Neuronal stem cell (in vitro differentiated cells): ENCODE results near the gene PLCL1.

Experiments
- DNase-seq: peaks from one replicate; pipeline ENCODE4 v3.0.0-alpha.2; 2013; ENCODE audit warnings: low spot score
- H2AFZ ChIP-seq: one replicate; pipeline ENCODE4 v1.6.1; 2013; ENCODE audit warnings: mild to moderate bottlenecking, low read length, inconsistent platforms
- H2AK5ac ChIP-seq: 2 replicates; pipeline ENCODE4 v1.6.1; 2013; ENCODE audit warnings: low read depth, mild to moderate bottlenecking, inconsistent platforms, low read length, moderate library complexity, mixed read lengths
- H2BK120ac ChIP-seq: 2 replicates; pipeline ENCODE4 v1.6.1; 2013; ENCODE audit warnings: low read depth, mild to moderate bottlenecking, inconsistent platforms, low read length, moderate library complexity, mixed read lengths
- H2BK12ac ChIP-seq: one replicate; pipeline ENCODE4 v1.6.1; 2013; ENCODE audit warnings: low read length, inconsistent platforms
- H2BK15ac ChIP-seq: 2 replicates; pipeline ENCODE4 v1.6.1; 2013; ENCODE audit warnings: mild to moderate bottlenecking, low read length, inconsistent platforms, mixed read lengths
- H2BK5ac ChIP-seq: one replicate; pipeline ENCODE4 v1.6.1; 2013; ENCODE audit warnings: inconsistent platforms, mild to moderate bottlenecking, low read length, moderate library complexity
- H3K14ac ChIP-seq: one replicate; pipeline ENCODE4 v1.6.1; 2013; ENCODE audit warnings: low read length, inconsistent platforms
- H3K18ac ChIP-seq: 2 replicates; pipeline ENCODE4 v1.6.1; 2013; ENCODE audit warnings: low read length, inconsistent platforms
- H3K23ac ChIP-seq: 2 replicates; pipeline ENCODE4 v1.6.1; 2013; ENCODE audit warnings: low read depth, mild to moderate bottlenecking, mixed read lengths, low read length, inconsistent platforms; ENCODE audit not compliant: poor library complexity
- H3K27ac ChIP-seq: replicated peaks from 3 replicates; pipeline ENCODE4 v1.5.1; 2013; ENCODE audit warnings: low read length, inconsistent platforms
- H3K27me3 ChIP-seq, 3 experiments: 2 replicates each; pipeline ENCODE4 v1.6.1; 2013; ENCODE audit warnings: low read length in 3 of 3, mild to moderate bottlenecking in 2 of 3, inconsistent platforms in 1 of 3, low read depth in 1 of 3, mixed read lengths in 1 of 3, moderate library complexity in 1 of 3; ENCODE audit not compliant: control insufficient read depth in 3 of 3, insufficient read depth in 3 of 3
- H3K36me3 ChIP-seq, 2 donors: replicated peaks in 1 of 2; 2 replicates each; pipeline ENCODE4 v1.6.1; 2013; ENCODE audit warnings: low read length in 2 of 2; ENCODE audit not compliant: control insufficient read depth in 2 of 2, insufficient read depth in 2 of 2
- H3K4ac ChIP-seq: 2 replicates; pipeline ENCODE4 v1.6.1; 2013; ENCODE audit warnings: inconsistent platforms, mild to moderate bottlenecking, low read length, moderate library complexity
- H3K4me1 ChIP-seq, 2 donors: 1 replicate in 1 of 2; 2 replicates in 1 of 2; pipeline ENCODE4 v1.6.1; 2013; ENCODE audit warnings: low read length in 2 of 2, low read depth in 1 of 2; ENCODE audit not compliant: control insufficient read depth in 2 of 2, insufficient read depth in 1 of 2
- H3K4me2 ChIP-seq: one replicate; pipeline ENCODE4 v1.6.1; 2013; ENCODE audit warnings: mild to moderate bottlenecking, low read length, inconsistent platforms; ENCODE audit not compliant: insufficient read depth, poor library complexity, severe bottlenecking
- H3K4me3 ChIP-seq, 2 donors: 2 replicates each; pipeline ENCODE4 v1.5.1; 2013; ENCODE audit warnings: low read length in 2 of 2, mild to moderate bottlenecking in 2 of 2, inconsistent platforms in 1 of 2, moderate library complexity in 1 of 2
- H3K79me1 ChIP-seq: one replicate; pipeline ENCODE4 v1.6.1; 2013; ENCODE audit warnings: low read depth, mild to moderate bottlenecking, inconsistent platforms, low read length, moderate library complexity
- H3K9ac ChIP-seq: one replicate; pipeline ENCODE4 v1.6.1; 2013; ENCODE audit warnings: mild to moderate bottlenecking, low read depth, low read length, inconsistent platforms; ENCODE audit not compliant: poor library complexity
- H3K9me3 ChIP-seq, 2 donors: replicated peaks in 1 of 2; 2 replicates each; pipeline versions ENCODE3 to v1.6.1; 2013; ENCODE audit warnings: low read length in 2 of 2, mild to moderate bottlenecking in 2 of 2, inconsistent platforms in 1 of 2, low read depth in 1 of 2, mixed read lengths in 1 of 2, moderate library complexity in 1 of 2; ENCODE audit not compliant: control insufficient read depth in 2 of 2, insufficient read depth in 1 of 2
- H4K8ac ChIP-seq: one replicate; pipeline ENCODE4 v1.6.1; 2013; ENCODE audit warnings: low read depth, mild to moderate bottlenecking, inconsistent platforms, low read length, moderate library complexity
- H4K91ac ChIP-seq: one replicate; pipeline ENCODE4 v1.6.1; 2013; ENCODE audit warnings: low read length, low read depth, mild to moderate bottlenecking, inconsistent platforms; ENCODE audit not compliant: poor library complexity
- WGBS, 2 donors: extraction: QIAGEN DNeasy Blood & Tissue Kit; methylation state at CpG; one replicate each; pipeline ENCODE4 v1.1.7; 2013; ENCODE audit warnings: missing lambda C conversion rate in 2 of 2, mixed read lengths in 1 of 2; ENCODE audit not compliant: insufficient read length in 2 of 2, insufficient replicate concordance in 1 of 2; ENCODE audit errors: extremely low coverage in 2 of 2; 5-methylcytosine and 5-hydroxymethylcytosine counted together

PLCL1 gene

GRCh38 chr2:197883354-197884032 lies 79.1 kb downstream of the PLCL1 start:
- Histone ChIP-seq H2BK120ac (no peak overlapping the region), H3K4me1 (peaks cover 0 to 4% of the 10 kb centered on the region in 2 donors), H3K23ac (no peak overlapping the region), H3K79me1 (no peaks in the 10 kb centered on the region), H4K91ac (no peak overlapping the region), H2BK5ac (no peak overlapping the region), H3K4ac (no peak overlapping the region), H4K8ac (no peak overlapping the region), H3K4me2 (no peak overlapping the region), H2BK15ac (no peak overlapping the region), H2AFZ (no peak overlapping the region), H2BK12ac (no peak overlapping the region), H3K4me3 (no peak overlapping the region), H3K9me3 (no peaks in the 10 kb centered on the region), H3K9ac (no peak overlapping the region), H3K14ac (no peak overlapping the region), H2AK5ac (no peak overlapping the region), H3K27ac (no peak overlapping the region), H3K18ac (no peak overlapping the region), H3K27me3 (no peaks in the 10 kb centered on the region), H3K36me3 (no peaks in the 10 kb centered on the region)
- DNase-seq = no peak
- no CpG with 5 or more reads among the region's 3 CpGs for WGBS, 2 donors

GRCh38 chr2:197884252-197884651 lies 79.9 kb downstream of the PLCL1 start:
- no peak overlapping the region for H3K18ac ChIP-seq
- no peak overlapping the region for H2BK12ac ChIP-seq
- H2BK5ac ChIP-seq = no peak overlapping the region
- H3K23ac ChIP-seq = no peak overlapping the region
- no peaks in the 10 kb centered on the region for H3K79me1 ChIP-seq
- H3K4ac ChIP-seq = no peak overlapping the region
- peaks cover 2 to 12% of the 10 kb centered on the region in 2 donors for H3K4me1 ChIP-seq
- H3K36me3 ChIP-seq = no peaks in the 10 kb centered on the region
- no peaks in the 10 kb centered on the region for H3K9me3 ChIP-seq
- H2AK5ac ChIP-seq = no peak overlapping the region
- H3K9ac ChIP-seq = no peak overlapping the region
- WGBS, 2 donors = no CpG with 5 or more reads among the region's 3 CpGs
- H2BK15ac ChIP-seq = no peak overlapping the region
- no peak overlapping the region for H4K8ac ChIP-seq
- H3K14ac ChIP-seq = no peak overlapping the region
- no peak for DNase-seq
- H3K27me3 ChIP-seq = no peaks in the 10 kb centered on the region
- no peak overlapping the region for H3K4me3 ChIP-seq
- no peak overlapping the region for H2BK120ac ChIP-seq
- H3K27ac ChIP-seq = no peak overlapping the region
- H4K91ac ChIP-seq = no peak overlapping the region
- H3K4me2 ChIP-seq = no peak overlapping the region
- H2AFZ ChIP-seq = peak overlapping the region; percentile 64

- H3K9me3 ChIP-seq = no peaks in the 10 kb centered on the region
- no peak overlapping the region for H2BK12ac ChIP-seq
- H2AK5ac ChIP-seq = no peak overlapping the region
- H4K91ac ChIP-seq = no peak overlapping the region
- no peak overlapping the region for H2AFZ ChIP-seq
- WGBS, 2 donors = no CpG with 5 or more reads among the region's 3 CpGs
- H3K36me3 ChIP-seq = no peaks in the 10 kb centered on the region
- no peaks in the 10 kb centered on the region for H3K79me1 ChIP-seq
- H3K4me3 ChIP-seq = no peak overlapping the region
- H3K4ac ChIP-seq = no peak overlapping the region
- H3K9ac ChIP-seq = no peak overlapping the region
- no peak overlapping the region for H3K18ac ChIP-seq
- no peak overlapping the region for H3K27ac ChIP-seq
- DNase-seq = no peak
- H3K4me1 ChIP-seq = peaks cover 2 to 20% of the 10 kb centered on the region in 2 donors
- no peak overlapping the region for H3K4me2 ChIP-seq
- no peak overlapping the region for H2BK5ac ChIP-seq
- no peak overlapping the region for H3K14ac ChIP-seq
- no peak overlapping the region for H2BK120ac ChIP-seq
- H2BK15ac ChIP-seq = no peak overlapping the region
- no peaks in the 10 kb centered on the region for H3K27me3 ChIP-seq
- no peak overlapping the region for H4K8ac ChIP-seq
- H3K23ac ChIP-seq = no peak overlapping the region
Observed at GRCh38 chr2:197885126-197885525, 80.7 kb downstream of the PLCL1 start.

- H2AK5ac ChIP-seq = no peak overlapping the region
- no peak overlapping the region for H3K14ac ChIP-seq
- no peak overlapping the region for H3K23ac ChIP-seq
- H4K8ac ChIP-seq = no peak overlapping the region
- H3K4me2 ChIP-seq = no peak overlapping the region
- DNase-seq = no peak
- H3K9ac ChIP-seq = no peak overlapping the region
- H2BK12ac ChIP-seq = no peak overlapping the region
- no peaks in the 10 kb centered on the region for H3K27me3 ChIP-seq
- H2BK5ac ChIP-seq = no peak overlapping the region
- H4K91ac ChIP-seq = no peak overlapping the region
- no peak overlapping the region for H3K18ac ChIP-seq
- no peak overlapping the region for H3K4me3 ChIP-seq
- no peaks in the 10 kb centered on the region for H3K36me3 ChIP-seq
- no peak overlapping the region for H3K4ac ChIP-seq
- H3K27ac ChIP-seq = no peak overlapping the region
- WGBS, 2 donors = no CpG with 5 or more reads among the region's 4 CpGs
- no peaks in the 10 kb centered on the region for H3K79me1 ChIP-seq
- no peak overlapping the region for H2BK120ac ChIP-seq
- H2AFZ ChIP-seq = no peak overlapping the region
- H2BK15ac ChIP-seq = no peak overlapping the region
- H3K9me3 ChIP-seq = no peaks in the 10 kb centered on the region
- H3K4me1 ChIP-seq = peaks cover 2 to 21% of the 10 kb centered on the region in 2 donors
Observed at GRCh38 chr2:197885587-197885986, 81.2 kb downstream of the PLCL1 start.
